Activated CD4-positive, CD25-positive, alpha-beta regulatory T cell (primary cell): ENCODE results near the gene FAM81B.

Experiments
- DNase-seq, 4 experiments: peaks; one replicate each; lab custom pipeline; 2025; lab: John Stamatoyannopoulos, UW

The FAM81B gene

DNA sequence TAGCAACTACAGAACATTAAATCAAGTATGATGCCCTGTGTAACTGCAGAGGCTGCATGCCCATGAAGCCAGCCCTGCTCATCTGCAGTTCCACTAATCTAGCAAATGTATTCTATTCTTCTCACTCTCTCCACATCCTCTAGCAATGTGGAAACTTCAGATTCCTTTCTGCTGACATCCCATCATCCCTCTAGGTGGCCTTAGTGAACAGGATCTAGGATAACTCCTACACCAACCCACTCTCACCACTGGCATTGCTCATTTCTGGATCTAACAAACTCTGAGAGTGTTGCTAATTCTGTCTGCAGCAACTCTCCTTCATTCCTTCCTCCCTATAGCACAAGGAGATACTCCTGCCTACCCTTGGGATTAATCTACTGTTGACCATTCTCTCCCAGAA lies 80.8 kb downstream of the FAM81B start:
- DNase-seq: no peak

DNA sequence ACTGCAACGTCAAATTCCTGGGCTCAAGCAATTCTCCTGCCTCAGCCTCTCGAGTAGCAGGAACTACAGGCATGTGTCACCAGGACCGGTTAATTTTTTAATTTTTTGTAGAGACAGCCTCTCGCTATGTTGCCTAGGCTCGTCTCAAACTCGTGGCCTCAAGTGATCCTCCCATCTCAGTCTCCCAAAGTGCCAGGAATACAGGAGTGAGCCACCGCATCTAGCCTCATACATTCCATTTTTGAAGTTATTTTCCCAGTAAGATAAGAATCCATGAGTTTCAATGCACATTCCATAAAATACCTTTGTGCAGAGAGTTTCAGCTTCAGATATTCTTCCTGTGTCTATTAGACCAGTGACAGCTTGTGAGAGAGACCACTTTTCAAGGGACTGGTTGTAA lies 93.3 kb downstream of the FAM81B start:
- no peak for DNase-seq

DNA sequence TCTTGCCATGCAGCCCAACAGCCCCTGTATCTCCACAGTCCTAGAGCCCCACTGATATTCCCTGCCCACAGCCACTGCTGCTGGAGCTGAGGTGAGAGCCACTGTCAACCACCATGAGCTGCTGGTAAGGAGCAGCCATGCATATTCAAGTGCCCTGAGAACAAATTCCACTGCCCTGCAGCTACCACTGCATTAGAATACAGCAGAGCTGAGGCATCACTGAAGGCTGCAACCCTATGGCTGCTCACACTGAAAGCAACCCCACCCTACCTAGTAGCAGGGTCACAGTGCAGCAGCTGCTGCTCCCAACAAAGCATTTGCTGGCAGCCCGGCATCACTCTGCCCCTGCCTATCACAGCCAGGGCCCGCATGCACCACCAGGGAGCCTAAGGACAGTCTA lies 95.0 kb downstream of the FAM81B start:
- DNase-seq: no peak

DNA sequence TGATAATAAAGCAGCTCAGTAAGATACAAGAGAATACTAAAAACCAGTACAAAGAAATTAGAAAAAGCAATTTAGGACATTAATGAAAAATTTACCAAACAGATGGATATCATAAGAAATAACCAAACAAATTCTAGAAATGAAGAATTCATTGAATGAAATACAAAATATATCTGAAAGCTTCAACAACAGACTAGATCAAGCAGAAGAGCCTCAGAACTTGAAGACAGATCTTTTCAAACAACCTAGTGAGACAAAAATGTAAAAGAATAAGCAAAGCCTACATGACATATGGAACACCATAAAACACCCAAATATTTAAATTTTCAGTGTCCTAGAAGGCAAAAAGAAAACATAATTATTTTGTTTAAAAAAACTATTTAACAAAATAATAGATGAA lies 96.7 kb downstream of the FAM81B start:
- no peak for DNase-seq
